Muscle layer of duodenum (tissue), 2 donors: ENCODE data around the gene ADGRA1.

Source experiments
- H3K27ac ChIP-seq: one replicate; pipeline ENCODE4 v1.7.0; 2013; ENCODE audit warnings: mild to moderate bottlenecking, low read length
- H3K27me3 ChIP-seq: one replicate; pipeline ENCODE4 v1.7.0; 2013; ENCODE audit warnings: low read depth, mild to moderate bottlenecking, control low read depth, low read length
- H3K36me3 ChIP-seq, 2 donors: one replicate each; pipeline ENCODE4 v1.7.0; 2013; ENCODE audit warnings: low read length in 2 of 2, control low read depth in 1 of 2, mild to moderate bottlenecking in 1 of 2; ENCODE audit not compliant: insufficient read depth in 2 of 2, control insufficient read depth in 1 of 2
- H3K4me1 ChIP-seq, 2 donors: one replicate each; pipeline ENCODE4 v1.7.0; 2013; ENCODE audit warnings: low read length in 2 of 2, mild to moderate bottlenecking in 2 of 2, control low read depth in 1 of 2, moderate library complexity in 1 of 2; ENCODE audit not compliant: insufficient read depth in 2 of 2, control insufficient read depth in 1 of 2
- H3K4me3 ChIP-seq, 2 donors: one replicate each; pipeline ENCODE4 v1.7.0; 2013; ENCODE audit warnings: low read length in 2 of 2, low read depth in 1 of 2, mild to moderate bottlenecking in 1 of 2
- H3K9me3 ChIP-seq, 2 donors: one replicate each; pipeline ENCODE4 v1.7.0; 2013; ENCODE audit warnings: low read length in 2 of 2, control low read depth in 1 of 2, mild to moderate bottlenecking in 1 of 2; ENCODE audit not compliant: control insufficient read depth in 1 of 2
- donor health status: healthy.

The ADGRA1 gene

GRCh38 chr10:133115976-133116375 lies 28.3 kb downstream of the ADGRA1 start:
- Histone ChIP-seq H3K4me1 (no peaks in the 10 kb centered on the region), H3K27me3 (no peaks in the 10 kb centered on the region), H3K4me3 (no peak overlapping the region), H3K27ac (no peak overlapping the region), H3K9me3 (peaks cover 0 to 15% of the 10 kb centered on the region in 2 donors), H3K36me3 (no peaks in the 10 kb centered on the region)

DNA sequence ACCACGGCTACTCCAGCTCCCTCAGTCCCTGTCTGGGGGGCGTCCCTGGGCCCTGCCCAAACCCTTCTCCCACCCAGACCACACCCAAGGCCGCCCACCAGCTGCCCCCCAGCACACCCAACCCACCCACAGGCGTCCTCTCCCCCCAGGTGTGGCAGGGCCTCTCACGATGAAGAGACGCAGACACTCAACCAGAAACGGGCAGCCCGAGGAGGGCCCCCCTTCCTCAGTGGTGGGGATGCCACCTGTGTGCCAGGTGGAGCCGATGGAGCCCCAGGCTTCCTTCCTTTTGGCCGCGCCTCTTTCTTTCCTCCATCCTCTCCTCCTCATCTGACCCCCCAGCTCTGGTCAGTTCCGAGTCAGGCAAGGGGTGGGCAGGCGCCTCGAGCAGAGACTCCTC lies 28.7 kb downstream of the ADGRA1 start:
- Histone ChIP-seq H3K4me3 (no peak overlapping the region), H3K9me3 (peaks cover 0 to 15% of the 10 kb centered on the region in 2 donors), H3K27me3 (no peaks in the 10 kb centered on the region), H3K27ac (no peak overlapping the region), H3K36me3 (no peaks in the 10 kb centered on the region), H3K4me1 (no peaks in the 10 kb centered on the region)

DNA sequence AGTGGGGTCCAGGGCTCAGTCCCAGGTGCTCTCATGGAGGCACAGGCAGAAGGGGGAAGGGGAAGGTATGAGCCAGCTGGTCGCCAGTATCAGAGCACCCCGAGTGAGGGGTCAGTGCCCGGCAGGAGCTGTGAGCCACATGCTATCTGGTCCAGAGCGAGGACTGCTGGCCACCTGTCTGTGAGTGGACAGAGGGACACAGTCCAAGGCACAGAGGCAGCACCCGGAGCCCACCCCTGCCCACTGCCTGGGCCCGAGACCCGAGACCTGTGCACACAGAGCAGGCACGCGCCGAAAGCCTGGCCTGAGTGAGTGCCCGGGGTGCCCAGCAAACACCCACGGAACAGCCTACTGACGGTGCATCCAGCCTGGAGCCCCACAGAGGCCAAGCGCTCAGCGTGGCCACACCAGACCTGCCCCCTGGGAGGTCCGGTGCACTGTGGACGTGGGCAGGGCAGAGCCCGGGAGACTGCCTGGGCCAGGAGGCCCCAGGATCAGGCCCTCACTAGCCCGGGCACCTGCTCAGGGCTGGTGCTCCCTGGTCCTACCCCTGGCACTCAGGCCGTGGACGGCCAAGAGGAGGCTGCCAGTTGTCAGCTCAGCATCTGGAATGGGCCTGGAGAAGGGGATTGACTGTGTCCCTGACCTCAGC lies 29.4 kb downstream of the ADGRA1 start:
- no peaks in the 10 kb centered on the region for H3K4me1 ChIP-seq
- peaks cover 0 to 15% of the 10 kb centered on the region in 2 donors for H3K9me3 ChIP-seq
- no peaks in the 10 kb centered on the region for H3K36me3 ChIP-seq
- no peak overlapping the region for H3K4me3 ChIP-seq
- no peak overlapping the region for H3K27ac ChIP-seq
- no peaks in the 10 kb centered on the region for H3K27me3 ChIP-seq

DNA sequence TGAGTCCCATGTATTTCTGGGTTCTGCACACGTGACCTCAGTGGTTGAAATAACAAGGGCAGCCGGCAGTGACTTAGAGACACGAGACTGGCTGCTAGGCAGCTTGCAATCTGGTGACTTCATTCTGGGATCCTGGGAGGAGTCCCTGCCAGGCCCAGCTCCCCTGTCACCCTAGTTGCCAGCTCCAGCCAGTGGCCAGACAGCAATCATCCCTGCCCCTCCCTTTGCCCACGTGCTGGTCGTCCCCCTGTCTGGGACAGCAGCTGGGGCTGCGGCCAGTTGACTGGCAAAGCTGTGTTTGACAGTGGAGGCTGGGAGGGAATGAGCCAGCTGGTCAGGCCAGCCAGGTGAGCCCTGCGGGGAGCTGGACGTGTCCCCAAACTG lies 30.0 kb downstream of the ADGRA1 start:
- Histone ChIP-seq H3K4me1 (no peaks in the 10 kb centered on the region), H3K27me3 (no peaks in the 10 kb centered on the region), H3K27ac (no peak overlapping the region), H3K9me3 (peaks cover 0 to 15% of the 10 kb centered on the region in 2 donors), H3K4me3 (no peak overlapping the region), H3K36me3 (no peaks in the 10 kb centered on the region)

DNA sequence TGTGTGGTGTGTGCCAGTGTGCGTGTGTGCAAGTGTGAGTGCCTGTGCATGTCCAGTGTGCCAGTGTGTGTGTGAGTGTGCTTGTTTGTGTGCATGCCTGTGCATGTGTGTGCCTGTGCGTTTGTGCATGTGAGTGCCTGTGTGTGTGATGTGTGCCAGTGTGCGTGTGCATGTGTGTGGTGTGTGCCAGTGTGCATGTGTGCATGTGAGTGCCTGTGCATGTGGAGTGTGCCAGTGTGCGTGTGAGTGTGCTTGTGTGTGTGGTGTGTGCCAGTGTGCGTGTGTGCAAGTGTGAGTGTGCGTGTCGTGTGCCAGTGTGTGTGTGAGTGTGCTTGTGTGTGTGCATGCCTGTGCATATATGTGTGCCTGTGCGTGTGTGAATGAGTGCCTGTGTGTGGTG lies 33.8 kb downstream of the ADGRA1 start:
- Histone ChIP-seq H3K9me3 (peaks cover 0 to 15% of the 10 kb centered on the region in 2 donors), H3K4me3 (no peak overlapping the region), H3K36me3 (no peaks in the 10 kb centered on the region), H3K27ac (no peak overlapping the region), H3K4me1 (no peaks in the 10 kb centered on the region), H3K27me3 (peaks cover 4% of the 10 kb centered on the region)

DNA sequence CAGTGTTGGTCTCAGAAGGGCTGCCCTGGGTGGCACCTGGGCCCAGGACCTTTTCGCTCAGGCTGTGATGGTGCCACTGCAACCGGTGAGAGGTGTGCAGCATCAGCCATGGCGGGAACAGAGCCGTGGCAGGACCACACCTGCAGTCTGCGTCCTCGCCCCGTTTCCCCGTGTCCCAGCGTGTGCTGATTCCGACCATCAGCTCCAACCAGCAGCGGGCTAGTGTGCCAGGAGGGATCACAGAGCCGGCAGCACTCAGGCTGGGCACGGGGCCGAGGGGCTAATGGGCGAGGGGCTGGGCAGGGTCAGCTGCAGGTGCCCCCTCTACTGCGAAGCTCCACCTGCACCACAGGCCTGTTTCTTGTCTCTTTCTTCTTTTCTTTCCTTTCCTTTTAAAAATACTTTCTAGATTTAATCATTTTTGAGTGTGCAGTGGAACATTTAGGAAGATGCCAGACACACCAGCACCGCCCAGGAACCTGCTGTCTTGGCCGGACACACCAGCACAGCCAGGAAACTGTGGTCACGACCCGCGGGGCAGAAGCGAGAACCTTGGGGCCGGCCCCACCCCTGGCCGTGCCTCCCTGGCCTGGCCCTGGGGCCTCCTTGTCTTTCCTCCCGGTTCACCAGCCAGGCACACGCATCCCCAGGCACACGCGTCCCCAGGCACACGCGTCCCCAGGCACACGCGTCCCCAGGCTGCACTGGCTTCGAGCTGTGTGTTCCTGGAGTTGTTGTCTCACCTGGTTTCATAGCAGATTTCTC lies 34.6 kb downstream of the ADGRA1 start:
- H3K4me3 ChIP-seq = no peak overlapping the region
- peaks cover 0 to 15% of the 10 kb centered on the region in 2 donors for H3K9me3 ChIP-seq
- no peaks in the 10 kb centered on the region for H3K4me1 ChIP-seq
- no peak overlapping the region for H3K27ac ChIP-seq
- H3K27me3 ChIP-seq = peaks cover 4% of the 10 kb centered on the region
- H3K36me3 ChIP-seq = no peaks in the 10 kb centered on the region

DNA sequence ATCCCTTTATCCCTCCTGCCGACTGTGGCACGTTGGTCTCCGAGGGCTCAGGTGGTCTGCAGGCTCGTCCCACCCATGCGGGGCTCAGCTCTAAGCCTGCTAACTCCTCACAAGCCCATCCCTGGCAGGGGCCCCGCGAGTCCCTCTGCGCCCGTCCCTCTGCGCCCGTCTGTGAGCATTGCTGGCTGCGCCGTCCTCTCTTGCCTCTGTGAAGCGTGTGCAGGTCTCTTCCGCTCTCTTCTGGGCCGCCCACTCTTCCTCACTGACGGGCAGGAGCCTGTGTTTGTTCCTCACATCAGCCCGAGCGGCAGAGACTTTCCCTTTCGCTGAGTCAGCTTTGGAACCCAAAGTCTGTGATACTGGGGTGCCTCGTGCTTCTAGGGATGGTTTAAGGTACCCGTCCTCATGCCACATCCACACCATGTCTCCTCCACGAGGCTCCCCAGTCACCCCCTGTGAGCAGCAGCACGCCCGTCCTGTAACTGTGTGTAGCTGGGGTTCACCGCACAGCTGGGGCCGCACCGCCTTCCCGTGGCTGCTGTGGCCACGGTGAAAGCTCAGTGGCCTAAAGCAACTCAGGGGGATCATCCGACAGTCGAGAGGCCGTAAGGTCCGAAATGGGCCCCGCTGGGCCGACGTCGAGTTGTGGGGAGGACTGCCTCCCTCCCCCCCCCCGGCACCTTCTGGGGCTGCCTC lies 35.5 kb downstream of the ADGRA1 start:
- Histone ChIP-seq H3K36me3 (no peaks in the 10 kb centered on the region), H3K9me3 (peaks cover 0 to 12% of the 10 kb centered on the region in 2 donors), H3K27ac (no peak overlapping the region), H3K27me3 (peaks cover 4% of the 10 kb centered on the region), H3K4me1 (no peaks in the 10 kb centered on the region), H3K4me3 (no peak overlapping the region)

DNA sequence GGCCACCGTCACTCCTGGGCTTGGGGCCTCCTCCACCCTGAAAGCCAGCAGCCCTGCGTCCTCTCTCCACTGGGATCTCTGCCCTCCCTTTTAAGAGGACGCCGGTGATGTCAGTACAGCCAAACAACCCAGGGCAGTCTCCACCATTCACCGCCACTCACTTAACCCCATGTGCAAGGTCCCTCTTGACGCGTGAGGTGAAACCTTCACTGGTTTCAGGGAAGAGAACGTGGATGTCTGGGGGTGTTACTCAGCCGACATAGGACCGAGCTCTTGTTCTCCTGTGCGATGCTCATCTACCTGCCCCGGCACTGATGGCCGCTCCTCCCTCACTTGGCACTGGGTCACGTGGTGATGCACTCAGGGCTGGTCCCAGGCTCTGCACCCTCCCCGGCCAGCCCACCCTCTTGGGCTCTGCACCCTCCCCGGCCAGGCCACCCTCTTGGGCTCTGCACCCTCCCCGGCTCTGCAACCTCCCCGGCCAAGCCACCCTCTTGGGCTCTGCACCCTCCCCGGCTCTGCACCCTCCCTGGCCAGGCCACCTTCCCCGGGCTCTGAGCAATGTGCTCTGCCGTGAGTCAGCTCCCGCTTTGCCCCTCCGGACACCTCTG lies 36.1 kb downstream of the ADGRA1 start:
- H3K4me3 ChIP-seq = no peak overlapping the region
- no peaks in the 10 kb centered on the region for H3K4me1 ChIP-seq
- no peaks in the 10 kb centered on the region for H3K36me3 ChIP-seq
- H3K9me3 ChIP-seq = peaks cover 0 to 11% of the 10 kb centered on the region in 2 donors
- H3K27me3 ChIP-seq = peaks cover 4% of the 10 kb centered on the region
- no peak overlapping the region for H3K27ac ChIP-seq

GRCh38 chr10:133124357-133125211 lies 36.9 kb downstream of the ADGRA1 start:
- Histone ChIP-seq H3K27ac (no peak overlapping the region), H3K9me3 (peaks cover 0 to 3% of the 10 kb centered on the region in 2 donors), H3K27me3 (peaks cover 4% of the 10 kb centered on the region), H3K36me3 (no peaks in the 10 kb centered on the region), H3K4me3 (no peak overlapping the region), H3K4me1 (no peaks in the 10 kb centered on the region)

GRCh38 chr10:133125901-133126300 lies 38.2 kb downstream of the ADGRA1 start:
- H3K4me3 ChIP-seq = no peak overlapping the region
- no peaks in the 10 kb centered on the region for H3K9me3 ChIP-seq
- peaks cover 4% of the 10 kb centered on the region for H3K27me3 ChIP-seq
- no peak overlapping the region for H3K27ac ChIP-seq
- H3K4me1 ChIP-seq = no peaks in the 10 kb centered on the region
- H3K36me3 ChIP-seq = no peaks in the 10 kb centered on the region
